B cell (primary cell): ENCODE measurements around the gene OPHN1. TPM values are rescaled to one million over a fixed set of nuclear protein-coding genes. Genes with fewer than 3 reads are reported as not detected.
A peak's percentile ranks its signal among the peaks of the same experiment; 100 is the strongest.

Source experiments
- ATAC-seq: fragments of 200-7000 bp; cut with Tn5 transposase; one replicate; pipeline ENCODE4 v1.10.0; 2021; ENCODE audit warnings: low read depth, mild to moderate bottlenecking, moderate number of reproducible peaks, moderate library complexity
- CTCF ChIA-PET: fragments of 350-600 bp; sonication (Branson Sonifier 250); formaldehyde crosslinking; loops from one replicate; lab custom pipeline; 2021; ENCODE audit warnings: antibody characterized with exemption, inconsistent platforms; lab: Charles Lee
- POLR2A ChIA-PET: fragments of 350-600 bp; sonication (Branson Sonifier 250); formaldehyde crosslinking; loops from one replicate; lab custom pipeline; 2021; ENCODE audit warnings: antibody characterized with exemption; lab: Charles Lee
- DNase-seq: peaks from one replicate; pipeline ENCODE4 v3.0.0; 2013
- H2AFZ ChIP-seq: 2 replicates; pipeline ENCODE4 v1.6.1; 2012; ENCODE audit warnings: mild to moderate bottlenecking, low read depth, low read length; ENCODE audit not compliant: insufficient read depth, poor library complexity, severe bottlenecking
- H3K27ac ChIP-seq, 2 donors: 1 replicate in 1 of 2; 2 replicates in 1 of 2; pipeline ENCODE4 v1.5.1; 2012 to 2013; ENCODE audit warnings: low read length in 2 of 2, mild to moderate bottlenecking in 2 of 2, moderate library complexity in 1 of 2
- H3K27me3 ChIP-seq, 4 experiments: fragments of 200-600 bp in 1 of 4; sonication (generic) in 1 of 4; replicated peaks in 1 of 4; 1 replicate in 2 of 4; 2 replicates in 2 of 4; pipeline versions ENCODE4 v1.6.1 to v1.7.0; 2013 to 2016; ENCODE audit warnings: low read length in 3 of 4, mild to moderate bottlenecking in 2 of 4, mixed read lengths in 1 of 4, moderate library complexity in 1 of 4; ENCODE audit not compliant: insufficient read depth in 4 of 4, control insufficient read depth in 3 of 4; ENCODE audit errors: control extremely low read depth in 1 of 4
- H3K36me3 ChIP-seq, 2 experiments: replicated peaks in 1 of 2; 1 replicate in 1 of 2; 2 replicates in 1 of 2; pipeline versions ENCODE4 v1.6.1 to v1.7.1; 2013; ENCODE audit warnings: low read length in 1 of 2; ENCODE audit not compliant: insufficient read depth in 2 of 2, control insufficient read depth in 1 of 2; ENCODE audit errors: control extremely low read depth in 1 of 2, extremely low read depth in 1 of 2
- H3K4me1 ChIP-seq, 2 donors: fragments of 200-600 bp in 1 of 2; sonication (generic) in 1 of 2; 1 replicate in 1 of 2; 2 replicates in 1 of 2; pipeline versions ENCODE4 v1.5.1 to v1.6.1; 2013 to 2017; ENCODE audit warnings: low read length in 2 of 2; ENCODE audit not compliant: control insufficient read depth in 2 of 2, insufficient read depth in 2 of 2
- H3K4me2 ChIP-seq: replicated peaks from 2 replicates; pipeline ENCODE3; 2012; ENCODE audit warnings: mild to moderate bottlenecking, low read depth, low read length; ENCODE audit not compliant: poor library complexity, severe bottlenecking
- H3K4me3 ChIP-seq, 5 experiments: fragments of 200-600 bp in 1 of 5; sonication (generic) in 1 of 5; 1 replicate in 3 of 5; 2 replicates in 2 of 5; pipeline versions ENCODE4 v1.5.1 to v1.7.0; 2011 to 2016; ENCODE audit warnings: low read length in 4 of 5, mild to moderate bottlenecking in 4 of 5, low read depth in 2 of 5, control low read depth in 1 of 5, moderate library complexity in 1 of 5; ENCODE audit not compliant: insufficient read depth in 1 of 5; ENCODE audit errors: control extremely low read depth in 1 of 5, extremely low read depth in 1 of 5
- H3K79me2 ChIP-seq: fragments of 200-600 bp; sonication (generic); one replicate; pipeline ENCODE4 v1.6.0; 2016; ENCODE audit warnings: low read length; ENCODE audit not compliant: control insufficient read depth, insufficient read depth
- H3K9ac ChIP-seq: fragments of 200-600 bp; sonication (generic); 2 replicates; pipeline ENCODE4 v1.6.1; 2017; ENCODE audit warnings: mild to moderate bottlenecking, low read length, moderate library complexity
- H3K9me3 ChIP-seq, 3 donors: one replicate each; pipeline versions ENCODE4 v1.6.1 to v1.7.1; 2013; ENCODE audit warnings: low read length in 2 of 3; ENCODE audit not compliant: control insufficient read depth in 2 of 3, insufficient read depth in 1 of 3; ENCODE audit errors: control extremely low read depth in 1 of 3
- H4K20me1 ChIP-seq: 2 replicates; pipeline ENCODE4 v1.6.0; 2012; ENCODE audit warnings: mild to moderate bottlenecking, low read length; ENCODE audit not compliant: insufficient read depth, control insufficient read depth, poor library complexity, severe bottlenecking
- H3K27ac Mint-ChIP-seq: one replicate; pipeline ENCODE4 v1.8.0; 2021; ENCODE audit warnings: mixed read lengths
- H3K27me3 Mint-ChIP-seq: one replicate; pipeline ENCODE4 v1.8.0; 2021; ENCODE audit warnings: mixed read lengths
- H3K4me1 Mint-ChIP-seq: one replicate; pipeline ENCODE4 v1.8.0; 2021; ENCODE audit warnings: mixed read lengths
- H3K4me3 Mint-ChIP-seq: one replicate; pipeline ENCODE4 v1.8.0; 2021; ENCODE audit warnings: mixed read lengths
- H3K9me3 Mint-ChIP-seq: one replicate; pipeline ENCODE4 v1.8.0; 2022; ENCODE audit warnings: mixed read lengths; ENCODE audit not compliant: insufficient read depth
- EZH2 ChIP-seq: IDR thresholded peaks from 2 replicates; pipeline ENCODE4 v1.6.1; 2012; ENCODE audit warnings: borderline replicate concordance, low read depth, mild to moderate bottlenecking, moderate library complexity, low read length; ENCODE audit not compliant: insufficient read depth, poor library complexity, severe bottlenecking
- WGBS: methylation state at CpG from one replicate; pipeline ENCODE4 v1.1.5; 2013; ENCODE audit warnings: missing lambda C conversion rate; ENCODE audit not compliant: insufficient coverage; 5-methylcytosine and 5-hydroxymethylcytosine counted together
- intact Hi-C: fragments of 100-400 bp; cut with micrococcal nuclease; formaldehyde crosslinking; loops from one replicate; pipeline ENCODE4 v1.10.0; 2022
- polyA plus RNA-seq: library from polyadenylated mRNA; depleted of rRNA; stranded (reverse); fragments of >200 nt; gene quantifications from 2 replicates; pipeline ENCODE4 v1.2.3, GENCODE V29; 2012
- total RNA-seq, 2 donors: library from RNA; stranded (reverse); fragments of 120-200 nt in 1 of 2; gene quantifications; 1 replicate in 1 of 2; 2 replicates in 1 of 2; pipeline versions ENCODE4 v1.2.3 to v1.2.4, GENCODE V29; 2013 to 2022
- TF ChIP-seq, protein P1 (sequence below): fragments of 200-600 bp; IDR thresholded peaks from one replicate; pipeline ENCODE4 v1.8.0; 2022; ENCODE audit warnings: antibody characterized with exemption, mild to moderate bottlenecking

Gene OPHN1
- total and polyA plus RNA-seq, 2 donors (not counting 1 experiment from before 2014, with no cell fraction given) = 0.03 to 0.17 TPM

DNA sequence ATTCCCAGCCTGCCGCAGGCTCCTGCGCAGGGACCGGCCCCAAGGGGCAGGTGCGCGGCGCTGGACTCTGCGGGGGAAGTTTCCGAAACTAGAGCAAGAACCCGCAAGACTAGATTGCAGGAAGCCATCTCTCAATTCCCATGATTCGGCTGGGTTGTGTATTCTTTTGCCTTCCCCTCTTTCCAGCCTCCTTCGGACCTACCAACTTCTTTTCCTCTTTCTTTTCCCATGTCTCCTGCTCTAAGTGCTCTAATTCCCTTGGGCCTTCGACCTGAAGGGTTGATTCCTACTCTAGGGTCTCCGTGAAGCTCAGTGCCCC is 645 bp upstream of the OPHN1 start:
- H3K27me3 Mint-ChIP-seq = peaks cover 30% of the 10 kb centered on the region
- Histone ChIP-seq H3K9ac (peak overlapping the region; percentile 55), H3K27ac (no peak overlapping the region), H4K20me1 (no peaks in the 10 kb centered on the region), H3K4me1 (peaks cover 4 to 14% of the 10 kb centered on the region in 2 donors), H3K36me3 (no peaks in the 10 kb centered on the region), H3K79me2 (no peaks in the 10 kb centered on the region), H3K4me2 (peak overlapping the region; percentile 67), H2AFZ (peak overlapping the region; percentile 52), H3K4me3 (peak overlapping the region in 4 of 5 experiments; percentile 31 to 56 (median 49)), H3K27me3 (peaks cover 0 to 22% (median 6%) of the 10 kb centered on the region in 4 experiments), H3K9me3 (peaks cover 0 to 3% (median 0%) of the 10 kb centered on the region in 3 donors)
- ATAC-seq = no peak
- peaks cover 9% of the 10 kb centered on the region for H3K4me1 Mint-ChIP-seq
- WGBS = under 1% methylated on average over 10 of the region's 13 CpGs
- H3K4me3 Mint-ChIP-seq = peak overlapping the region; percentile 78
- POLR2A ChIA-PET = no interaction called here
- CTCF ChIA-PET = no interaction called here
- peak; percentile 2 for DNase-seq
- no peak overlapping the region for H3K27ac Mint-ChIP-seq
- H3K9me3 Mint-ChIP-seq = no peaks in the 10 kb centered on the region
- intact Hi-C loops = no loop called here
- TF ChIP-seq EZH2 = no peak
- TF ChIP-seq, protein P1, sequence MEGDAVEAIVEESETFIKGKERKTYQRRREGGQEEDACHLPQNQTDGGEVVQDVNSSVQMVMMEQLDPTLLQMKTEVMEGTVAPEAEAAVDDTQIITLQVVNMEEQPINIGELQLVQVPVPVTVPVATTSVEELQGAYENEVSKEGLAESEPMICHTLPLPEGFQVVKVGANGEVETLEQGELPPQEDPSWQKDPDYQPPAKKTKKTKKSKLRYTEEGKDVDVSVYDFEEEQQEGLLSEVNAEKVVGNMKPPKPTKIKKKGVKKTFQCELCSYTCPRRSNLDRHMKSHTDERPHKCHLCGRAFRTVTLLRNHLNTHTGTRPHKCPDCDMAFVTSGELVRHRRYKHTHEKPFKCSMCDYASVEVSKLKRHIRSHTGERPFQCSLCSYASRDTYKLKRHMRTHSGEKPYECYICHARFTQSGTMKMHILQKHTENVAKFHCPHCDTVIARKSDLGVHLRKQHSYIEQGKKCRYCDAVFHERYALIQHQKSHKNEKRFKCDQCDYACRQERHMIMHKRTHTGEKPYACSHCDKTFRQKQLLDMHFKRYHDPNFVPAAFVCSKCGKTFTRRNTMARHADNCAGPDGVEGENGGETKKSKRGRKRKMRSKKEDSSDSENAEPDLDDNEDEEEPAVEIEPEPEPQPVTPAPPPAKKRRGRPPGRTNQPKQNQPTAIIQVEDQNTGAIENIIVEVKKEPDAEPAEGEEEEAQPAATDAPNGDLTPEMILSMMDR = no peak

DNA sequence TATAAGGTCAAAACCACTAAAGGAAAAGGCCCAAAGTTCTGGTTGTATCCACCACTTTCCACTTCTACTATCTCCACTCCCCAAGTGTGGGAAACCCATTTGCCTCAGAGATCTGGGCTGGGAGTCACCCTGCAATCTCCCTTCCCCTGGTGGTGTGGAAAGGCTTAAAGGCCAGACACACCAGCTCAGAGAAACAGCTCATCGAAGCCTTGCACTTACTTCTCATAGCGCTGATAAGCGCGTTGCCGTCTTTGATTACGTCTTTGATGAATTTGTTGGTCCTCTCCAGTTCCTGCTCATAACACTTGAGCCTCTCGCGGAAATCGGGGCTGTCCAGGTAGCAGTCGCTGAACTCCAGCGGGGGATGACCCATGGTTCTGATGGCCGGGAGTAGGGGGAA is 647 bp downstream of the OPHN1 start:
- ChIA-PET POLR2A (no interaction called here), CTCF (no interaction called here)
- Histone ChIP-seq H2AFZ (peak overlapping the region; percentile 52), H3K4me2 (peak overlapping the region; percentile 67), H3K4me3 (peak overlapping the region in 2 of 5 experiments; percentile 55 to 56), H3K4me1 (peaks cover 4 to 14% of the 10 kb centered on the region in 2 donors), H4K20me1 (no peaks in the 10 kb centered on the region), H3K27me3 (peaks cover 0 to 22% (median 6%) of the 10 kb centered on the region in 4 experiments), H3K9ac (no peak overlapping the region), H3K36me3 (no peaks in the 10 kb centered on the region), H3K27ac (no peak overlapping the region), H3K79me2 (no peaks in the 10 kb centered on the region), H3K9me3 (peaks cover 0 to 3% (median 0%) of the 10 kb centered on the region in 3 donors)
- Mint-ChIP-seq H3K4me3 (peak overlapping the region; percentile 78), H3K27me3 (peaks cover 30% of the 10 kb centered on the region), H3K4me1 (peaks cover 9% of the 10 kb centered on the region), H3K9me3 (no peaks in the 10 kb centered on the region), H3K27ac (no peak overlapping the region)
- no peak for TF ChIP-seq EZH2
- TF ChIP-seq, protein P1 = no peak
- peak; percentile 0 for DNase-seq
- 26% methylated on average over 6 of the region's 12 CpGs for WGBS
- intact Hi-C loops = no loop called here
- ATAC-seq = no peak
